NCI-H146 treated with DMSO at 0.1 percent for 48 hours (cell line): Measurements from ENCODE around the gene THAP9.
"Not testable (repeated sequence)": the region's sequence is repeated elsewhere in the genome, so short reads cannot be mapped to it uniquely, and the experiment has no call there.

Experiments
- DNase-seq: peaks from one replicate; lab custom pipeline; 2025; ENCODE audit not compliant: unreplicated experiment; lab: John Stamatoyannopoulos, UW

The THAP9 gene

GRCh38 chr4:82900411-82901182 lies at the start of gene THAP9:
Gene THAP9, plus strand, starts transcription at chr4:82900735. Its CDS starts 68 bp downstream, at chr4:82900803.
- peak; percentile 66 for DNase-seq

- no peak for DNase-seq
These were observed 49.2 kb upstream of the THAP9 start for GRCh38 chr4:82851318-82851717.

GRCh38 chr4:82851885-82852750 lies 48.4 kb upstream of the THAP9 start:
- no peak for DNase-seq

- no peak for DNase-seq
These were observed 47.7 kb upstream of the THAP9 start for GRCh38 chr4:82852751-82853285.

- not testable (repeated sequence) for DNase-seq
These were observed 40.0 kb upstream of the THAP9 start for GRCh38 chr4:82860487-82860886.

GRCh38 chr4:82861529-82861928 lies 39.0 kb upstream of the THAP9 start:
- no peak for DNase-seq

- no peak for DNase-seq
These were observed 36.1 kb upstream of the THAP9 start for GRCh38 chr4:82864336-82864979.

- no peak for DNase-seq
These were observed 34.9 kb upstream of the THAP9 start for GRCh38 chr4:82865592-82865991.

GRCh38 chr4:82866033-82866432 lies 34.5 kb upstream of the THAP9 start:
- DNase-seq, result not testable (repeated sequence)

GRCh38 chr4:82866706-82867385 lies 33.7 kb upstream of the THAP9 start:
- no peak for DNase-seq

GRCh38 chr4:82868572-82868971 lies 32.0 kb upstream of the THAP9 start:
- no peak for DNase-seq

GRCh38 chr4:82885410-82885809 lies 15.1 kb upstream of the THAP9 start:
- no peak for DNase-seq

- no peak for DNase-seq
These were observed 14.2 kb upstream of the THAP9 start for GRCh38 chr4:82886147-82886942.

GRCh38 chr4:82889287-82889686 lies 11.2 kb upstream of the THAP9 start:
- DNase-seq, result no peak

- DNase-seq, result no peak
These were observed 10.0 kb upstream of the THAP9 start for GRCh38 chr4:82890528-82890900.

GRCh38 chr4:82890901-82891706 lies 9.4 kb upstream of the THAP9 start, which contains the start of gene SEC31A:
Gene SEC31A, minus strand, starts transcription at chr4:82891153. Its CDS starts 9,217 bp downstream, at chr4:82881936.
- peak; percentile 46 for DNase-seq

GRCh38 chr4:82891707-82892466 lies 8.6 kb upstream of the THAP9 start:
- DNase-seq, result no peak

GRCh38 chr4:82892467-82892802 lies 8.1 kb upstream of the THAP9 start:
- DNase-seq, result no peak
